NCI-H2227 treated with DMSO at 0.1 percent for 48 hours (cell line): Measurements from ENCODE around the gene SSBP3.
"Not testable (repeated sequence)": the region's sequence is repeated elsewhere in the genome, so short reads cannot be mapped to it uniquely, and the experiment has no call there.

Source experiments
- DNase-seq: peaks from one replicate; lab custom pipeline; 2025; lab: John Stamatoyannopoulos, UW

Gene SSBP3

GRCh38 chr1:54392401-54392800 lies 13.8 kb downstream of the SSBP3 start:
- DNase-seq, result no peak

GRCh38 chr1:54391450-54392209 lies 14.6 kb downstream of the SSBP3 start:
- no peak for DNase-seq

DNA sequence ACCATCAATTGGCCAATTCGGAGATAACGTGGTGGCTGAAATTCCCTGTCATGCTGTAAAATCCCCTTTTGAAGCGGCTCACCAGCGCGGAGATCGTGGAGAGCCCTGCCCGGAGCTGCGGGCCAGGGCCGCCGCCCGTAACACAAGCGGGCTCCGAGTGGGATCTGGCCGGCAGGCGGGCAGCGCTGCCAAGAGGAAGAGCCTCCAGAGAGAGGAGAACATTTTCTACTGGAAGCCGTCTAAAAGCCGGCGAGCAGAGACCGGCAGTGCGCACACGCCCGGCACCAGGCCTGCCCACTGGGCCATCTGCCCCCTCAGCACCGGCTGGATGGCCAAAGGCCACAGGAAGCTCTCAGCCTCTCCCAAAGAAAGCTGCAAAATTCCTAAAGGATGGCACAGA lies 15.5 kb downstream of the SSBP3 start:
- no peak for DNase-seq

DNA sequence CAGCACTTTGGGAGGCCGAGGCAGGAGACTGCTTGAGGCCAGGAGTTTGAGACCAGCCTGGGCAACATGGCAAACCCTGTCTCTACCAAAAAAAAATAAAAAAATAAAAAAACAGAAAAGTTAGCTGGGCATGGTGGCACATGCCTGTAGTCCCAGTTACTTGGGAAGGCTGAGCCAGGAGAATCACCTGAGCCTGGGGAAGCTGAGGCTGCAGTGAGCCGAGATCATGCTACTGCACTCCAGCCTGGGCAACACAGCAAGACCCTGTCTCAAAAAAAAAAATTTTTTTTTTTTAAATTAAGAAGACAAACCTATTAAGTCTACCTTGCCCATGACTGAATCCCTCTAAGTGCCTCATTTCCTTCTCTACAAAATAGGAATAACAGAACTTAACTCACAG lies 16.6 kb downstream of the SSBP3 start:
- DNase-seq, result not testable (repeated sequence)

GRCh38 chr1:54387419-54387818 lies 18.8 kb downstream of the SSBP3 start:
- no peak for DNase-seq

- no peak for DNase-seq
Observed at GRCh38 chr1:54385727-54386022, 20.5 kb downstream of the SSBP3 start.

GRCh38 chr1:54384918-54385726 lies 21.1 kb downstream of the SSBP3 start:
- no peak for DNase-seq

DNA sequence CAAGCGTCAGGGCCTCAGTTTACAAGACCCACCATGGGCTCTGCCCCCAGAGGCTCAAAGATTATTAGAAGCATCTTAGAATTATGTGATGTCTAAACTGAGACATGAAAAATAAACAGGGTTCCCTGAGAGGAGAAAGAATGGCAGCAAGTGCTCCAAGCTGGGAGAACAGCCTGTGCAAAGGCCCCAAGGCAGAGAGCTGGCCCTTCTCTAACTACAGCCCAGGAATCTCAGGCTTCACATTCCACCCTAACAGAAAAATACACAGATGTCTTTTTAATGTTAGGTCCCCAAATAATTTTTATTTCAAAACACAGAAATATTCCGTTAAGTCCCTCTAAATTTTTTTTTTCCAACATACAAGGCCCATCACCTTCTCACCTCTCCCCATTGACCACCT lies 21.7 kb downstream of the SSBP3 start:
- DNase-seq, result no peak

DNA sequence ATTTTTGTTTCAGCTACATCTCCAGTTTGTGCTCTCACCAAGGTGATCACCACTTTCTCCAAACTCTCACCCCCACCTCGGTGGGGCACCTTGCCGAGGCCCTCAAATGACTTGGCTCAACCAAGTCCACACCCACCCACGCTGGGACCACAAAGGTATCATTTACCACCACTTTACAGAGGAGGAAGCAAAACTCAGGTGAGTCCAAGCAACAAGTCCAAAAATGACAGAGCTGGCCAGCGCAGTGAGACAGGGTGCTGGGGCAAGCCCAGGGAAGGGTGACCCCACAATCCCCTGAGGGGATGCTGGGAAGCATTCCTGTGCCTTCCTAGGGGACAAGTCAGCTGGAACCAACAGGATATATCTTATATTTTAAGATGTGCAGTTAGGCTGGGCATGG lies 24.7 kb downstream of the SSBP3 start:
- no peak for DNase-seq

DNA sequence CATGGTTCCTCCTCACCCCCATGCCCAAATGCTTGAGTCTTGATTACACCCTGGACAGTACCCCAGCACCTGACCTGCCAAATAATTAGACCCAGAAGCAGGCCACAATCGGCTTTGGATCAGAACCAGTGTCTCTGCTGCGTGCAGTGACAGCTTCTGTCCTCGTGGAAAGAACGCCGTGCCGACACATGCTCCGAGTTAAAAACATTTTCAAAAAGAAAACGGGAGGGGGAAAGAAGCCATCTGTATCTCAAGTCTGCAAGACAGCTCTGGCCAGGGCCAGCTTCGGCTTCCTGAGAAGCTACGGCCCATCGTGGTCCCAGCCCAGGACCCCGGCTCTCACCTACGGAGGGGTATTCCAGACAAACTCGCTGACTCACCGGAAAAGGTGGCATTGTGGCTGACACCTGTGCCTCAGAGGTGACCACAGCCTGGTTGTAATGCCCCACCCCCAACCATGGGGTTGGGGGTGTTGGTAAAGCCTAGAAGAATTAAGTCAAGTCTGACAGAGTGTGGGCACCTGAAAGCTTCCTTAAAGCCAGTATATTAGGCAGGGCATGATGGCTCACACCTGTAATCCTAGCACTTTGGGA lies 25.8 kb downstream of the SSBP3 start:
- no peak for DNase-seq

GRCh38 chr1:54379555-54380289 lies 26.5 kb downstream of the SSBP3 start:
- DNase-seq, result no peak

- no peak for DNase-seq
Observed at GRCh38 chr1:54378874-54379554, 27.2 kb downstream of the SSBP3 start.

GRCh38 chr1:54378157-54378873 lies 27.9 kb downstream of the SSBP3 start:
- no peak for DNase-seq

- DNase-seq, result no peak
Observed at GRCh38 chr1:54377040-54377691, 29.0 kb downstream of the SSBP3 start.

DNA sequence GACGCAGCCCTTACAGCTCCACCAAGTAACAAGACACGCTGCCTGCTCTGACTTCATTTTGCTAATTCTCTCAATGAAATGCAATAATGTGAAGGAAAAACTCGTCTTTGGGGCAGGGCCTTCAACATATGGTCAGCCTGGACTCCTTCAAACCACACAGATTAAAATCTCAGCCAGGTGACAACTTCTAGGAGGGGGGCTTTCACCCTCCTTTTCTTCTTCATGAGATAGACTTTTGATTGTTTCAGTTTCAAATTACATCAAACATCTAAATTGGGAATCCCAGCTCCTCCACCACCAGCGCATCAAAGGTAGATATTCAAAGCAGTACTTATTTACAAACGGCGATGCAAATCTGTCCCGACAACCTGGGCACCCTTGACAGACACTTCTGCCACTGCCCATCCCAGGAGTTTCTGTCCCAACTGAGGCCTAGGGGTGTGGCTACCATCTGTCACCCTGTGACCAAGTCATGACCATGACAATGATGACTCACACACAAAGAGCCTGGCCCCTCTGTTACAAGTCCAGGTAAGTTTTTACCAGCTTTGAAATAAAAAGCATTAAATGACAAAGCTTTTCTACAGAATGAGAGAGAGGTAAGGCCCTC lies 29.7 kb downstream of the SSBP3 start:
- no peak for DNase-seq

- no peak for DNase-seq
Observed at GRCh38 chr1:54375712-54376429, 30.3 kb downstream of the SSBP3 start.

DNA sequence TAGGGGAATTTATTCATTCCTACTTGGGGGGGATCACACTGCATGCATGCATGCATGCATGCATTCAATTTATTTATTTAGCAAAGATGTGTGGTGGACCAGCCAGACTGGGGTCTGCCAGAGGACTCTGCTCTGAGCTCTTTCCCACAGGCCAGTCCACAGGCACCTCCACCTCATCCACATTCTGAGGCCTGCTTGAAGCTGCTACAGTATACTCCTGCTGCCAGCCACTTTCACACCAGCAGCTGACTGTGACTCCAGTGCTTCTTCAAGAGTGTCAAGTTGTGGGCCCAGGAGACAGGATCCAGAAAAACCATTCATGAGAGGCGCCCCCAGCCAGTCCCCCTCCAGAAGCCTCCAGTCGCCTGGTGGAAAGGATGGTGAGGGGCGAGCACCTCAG lies 30.9 kb downstream of the SSBP3 start:
- DNase-seq, result no peak

- no peak for DNase-seq
Observed at GRCh38 chr1:54374766-54375165, 31.4 kb downstream of the SSBP3 start.

DNA sequence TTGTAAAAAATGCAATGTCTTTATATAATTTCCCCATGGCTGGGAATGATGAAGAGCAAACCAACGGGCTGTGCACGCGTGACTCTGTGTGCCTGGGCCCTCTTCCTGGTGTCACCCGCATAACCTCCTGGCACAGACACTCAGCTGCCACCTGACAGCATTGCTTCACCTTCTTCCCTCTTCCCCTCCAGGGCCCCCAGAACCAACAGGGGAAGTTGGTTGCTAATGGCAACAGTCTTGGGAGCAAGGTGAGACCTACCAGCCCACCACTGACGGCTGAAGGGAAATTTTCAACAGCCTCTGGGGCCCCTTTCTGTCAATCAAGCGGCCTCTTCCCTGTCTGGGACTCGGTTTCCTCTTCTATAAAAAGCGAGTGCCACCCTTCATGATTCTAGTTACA lies 33.2 kb downstream of the SSBP3 start:
- no peak for DNase-seq

GRCh38 chr1:54371942-54372275 lies 34.3 kb downstream of the SSBP3 start:
- no peak for DNase-seq
